ENCODE results near the gene LPP.

GRCh38 chr3:188931531-188931930 lies 777.6 kb downstream of the LPP start:
- TF ChIP-seq CTCF (conservative IDR thresholded peaks at IDR 0.05) (no peak), EZH2 (IDR thresholded peaks at IDR 0.05; ENCODE audit: low read depth) (no peak)

Data from PC-9 (cell line).